CD4-positive, alpha-beta T cell treated with Interleukin-1 beta for 1 hour (primary cell): ENCODE data around the gene SV2C.
A peak's percentile ranks its signal among the peaks of the same experiment; 100 is the strongest.
"Not testable (repeated sequence)": the region's sequence is repeated elsewhere in the genome, so short reads cannot be mapped to it uniquely, and the experiment has no call there.

Experiments used
- DNase-seq, 2 donors: peaks; one replicate each; pipeline ENCODE4 v3.0.0-alpha.2; 2020 to 2022

Gene SV2C

GRCh38 chr5:76257897-76258296 lies 174.7 kb downstream of the SV2C start:
- no peak for DNase-seq

GRCh38 chr5:76264681-76265080 lies 181.5 kb downstream of the SV2C start:
- DNase-seq, result no peak

- DNase-seq, result no peak
Measured at GRCh38 chr5:76269259-76269931, 186.2 kb downstream of the SV2C start.

GRCh38 chr5:76269932-76270610 lies 186.9 kb downstream of the SV2C start:
- DNase-seq, result no peak

GRCh38 chr5:76271836-76272235 lies 188.7 kb downstream of the SV2C start:
- no peak for DNase-seq

- no peak for DNase-seq
Measured at GRCh38 chr5:76273206-76273885, 190.2 kb downstream of the SV2C start.

GRCh38 chr5:76274571-76274970 lies 191.4 kb downstream of the SV2C start:
- DNase-seq, result no peak

GRCh38 chr5:76277736-76278135 lies 194.6 kb downstream of the SV2C start:
- no peak for DNase-seq

GRCh38 chr5:76278261-76278789 lies 195.1 kb downstream of the SV2C start:
- no peak for DNase-seq

GRCh38 chr5:76280494-76280893 lies 197.3 kb downstream of the SV2C start:
- DNase-seq, result no peak

GRCh38 chr5:76283670-76284069 lies 200.5 kb downstream of the SV2C start:
- no peak for DNase-seq

GRCh38 chr5:76289692-76290091 lies 206.5 kb downstream of the SV2C start:
- DNase-seq, result no peak

- DNase-seq, result no peak
Measured at GRCh38 chr5:76290321-76290757, 207.2 kb downstream of the SV2C start.

- no peak for DNase-seq
Measured at GRCh38 chr5:76291305-76292077, 208.3 kb downstream of the SV2C start.

GRCh38 chr5:76292620-76293322 lies 209.6 kb downstream of the SV2C start:
- DNase-seq, result peak in 1 of 2 donors; percentile 32

GRCh38 chr5:76294573-76294972 lies 211.4 kb downstream of the SV2C start:
- DNase-seq, result no peak

- DNase-seq, result no peak
Measured at GRCh38 chr5:76298852-76299251, 215.7 kb downstream of the SV2C start.

GRCh38 chr5:76299592-76299991 lies 216.4 kb downstream of the SV2C start:
- DNase-seq, result no peak

- not testable (repeated sequence) for DNase-seq
Measured at GRCh38 chr5:76301932-76302331, 218.7 kb downstream of the SV2C start.

- not testable (repeated sequence) for DNase-seq
Measured at GRCh38 chr5:76302661-76303060, 219.5 kb downstream of the SV2C start.

GRCh38 chr5:76303921-76304320 lies 220.7 kb downstream of the SV2C start:
- DNase-seq, result peak; percentile 42 to 45

- no peak for DNase-seq
Measured at GRCh38 chr5:76305269-76305668, 222.1 kb downstream of the SV2C start.
